Measurements from ENCODE around the gene ASIC2. TPM values are rescaled to one million over a fixed set of nuclear protein-coding genes. Genes with fewer than 3 reads are reported as not detected.

The ASIC2 gene
- total RNA-seq (2022; extraction: Qiagen RNA extraction), result 1.5 to 2.0 TPM (median 1.7 TPM) in 5 replicates

DNA sequence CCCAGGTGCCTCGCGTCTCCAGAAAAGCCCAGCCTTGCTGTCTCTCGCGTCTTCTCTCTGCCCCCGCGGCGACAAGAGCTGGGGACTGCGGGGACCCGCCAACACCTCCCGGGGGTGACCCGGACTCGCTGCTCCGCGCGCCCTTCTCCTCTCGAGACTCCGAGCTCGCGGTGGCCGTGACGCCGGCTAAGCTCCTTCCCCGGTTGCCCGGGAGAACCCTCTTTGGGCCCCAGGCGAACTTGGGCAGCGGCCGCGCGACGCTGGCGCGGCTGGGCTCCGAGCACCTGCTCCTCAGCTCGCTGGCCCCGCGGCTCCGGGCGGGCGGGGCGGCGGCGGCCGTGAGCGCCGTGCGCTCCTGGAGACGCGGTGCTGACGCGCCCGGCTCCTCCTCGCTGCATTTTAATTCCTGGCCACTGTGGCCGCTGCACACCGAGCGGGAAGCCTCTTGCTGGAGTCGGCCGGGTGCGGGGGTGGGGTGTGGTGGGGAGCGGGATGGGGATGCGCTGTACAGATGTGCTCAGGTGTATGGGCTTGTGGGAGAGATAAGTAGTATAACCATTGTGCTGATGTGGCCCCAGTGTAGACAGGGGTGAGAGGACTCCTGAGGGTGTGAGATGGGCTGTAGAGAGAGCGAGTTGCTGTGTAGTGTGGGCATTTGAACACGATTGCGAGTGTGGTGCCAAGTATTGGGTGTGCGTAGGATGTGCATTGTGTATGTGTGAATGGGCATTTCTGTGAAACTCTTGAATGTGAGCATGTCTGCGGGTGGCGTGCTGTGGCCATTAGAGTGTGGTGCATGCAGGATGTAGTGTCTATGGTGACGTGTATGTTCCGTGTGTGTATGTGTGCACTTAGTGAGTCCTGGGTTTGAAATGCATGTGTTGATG, at the start of gene ASIC2:
Gene ASIC2 (minus strand): TSS at position 315 of the 887 bp plus-strand sequence.

Measured in A549 treated with Hydrocortisone at 1 μM for 4 hours (cell line).